ENCODE results near the gene GUCY2F.
A peak's percentile ranks its signal among the peaks of the same experiment; 100 is the strongest.

The GUCY2F gene

GRCh38 chrX:109481986-109482385 is at the start of gene GUCY2F:
GUCY2F (minus strand) TSS chrX:109482086; CDS start chrX:109475936, 6,150 bp downstream.
- H3K4me3 ChIP-seq: no peak within 1 kb of the TSS
- in situ Hi-C loops (cut with MboI; ENCODE audit: low sequenced_read_pairs): loop anchor here (25.0 kb wide), 1 partner anchor 405 kb away; no protein-coding TSS in a partner anchor
- H3K9me3 ChIP-seq: no peaks in the 10 kb centered on the region
- DNase-seq (ENCODE audit: low spot score in 2 of 2): no peak
- H3K4me1 ChIP-seq: no peaks in the 10 kb centered on the region
- H3K27me3 ChIP-seq (ENCODE audit: low read depth): peaks cover 24% of the 10 kb centered on the region
- no peaks in the 10 kb centered on the region for H3K36me3 ChIP-seq (replicated peaks)

- Histone ChIP-seq H3K4me1 (peaks cover 18% of the 10 kb centered on the region), H3K4me3 (no peak overlapping the region), H3K27me3 (ENCODE audit: low read depth) (no peaks in the 10 kb centered on the region), H3K9me3 (no peaks in the 10 kb centered on the region), H3K36me3 (replicated peaks) (no peaks in the 10 kb centered on the region)
- DNase-seq (ENCODE audit: low spot score in 2 of 2): peak; percentile 41 to 94
- in situ Hi-C loops (cut with MboI; ENCODE audit: low sequenced_read_pairs): no loop called here
Observed at GRCh38 chrX:109519001-109519400, 37.1 kb upstream of the GUCY2F start.

GRCh38 chrX:109511113-109511512 is 29.2 kb upstream of the GUCY2F start:
- Histone ChIP-seq H3K27me3 (ENCODE audit: low read depth) (peaks cover 2% of the 10 kb centered on the region; the same call in 1 of the 2 replicates), H3K4me3 (no peak overlapping the region), H3K9me3 (no peaks in the 10 kb centered on the region), H3K36me3 (replicated peaks) (no peaks in the 10 kb centered on the region), H3K4me1 (no peaks in the 10 kb centered on the region)
- in situ Hi-C loops (cut with MboI; ENCODE audit: low sequenced_read_pairs): no loop called here
- DNase-seq (ENCODE audit: low spot score in 2 of 2): no peak

GRCh38 chrX:109508915-109509314 is 27.0 kb upstream of the GUCY2F start:
- in situ Hi-C loops (cut with MboI; ENCODE audit: low sequenced_read_pairs): no loop called here
- no peak for DNase-seq (ENCODE audit: low spot score in 2 of 2)
- Histone ChIP-seq H3K36me3 (replicated peaks) (no peaks in the 10 kb centered on the region), H3K9me3 (no peaks in the 10 kb centered on the region), H3K4me3 (no peak overlapping the region), H3K27me3 (ENCODE audit: low read depth) (peaks cover 2% of the 10 kb centered on the region; the same call in 1 of the 2 replicates), H3K4me1 (no peaks in the 10 kb centered on the region)

DNA sequence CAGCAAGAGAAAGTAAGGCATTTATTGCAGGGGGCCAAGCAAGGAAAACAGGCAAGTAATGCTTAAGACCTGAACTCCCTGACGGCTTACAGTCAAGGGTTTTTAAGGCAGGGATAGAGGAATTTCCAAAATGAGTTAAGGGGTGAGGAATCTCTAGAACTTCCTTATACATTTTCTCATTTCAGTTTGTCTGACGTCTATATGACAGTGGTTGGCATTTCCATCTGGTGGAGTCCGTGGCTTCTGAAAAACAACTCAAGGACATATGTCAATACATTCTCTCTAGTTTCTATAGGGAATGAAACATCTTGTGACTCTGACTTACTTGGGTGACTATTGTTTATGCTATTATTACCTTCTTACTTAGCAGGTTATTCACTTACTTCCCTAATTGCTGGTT is 19.3 kb upstream of the GUCY2F start:
- Histone ChIP-seq H3K4me1 (no peaks in the 10 kb centered on the region), H3K27me3 (ENCODE audit: low read depth) (0 out of 2 replicates have a peak, but pooled peaks cover 3% of the 10 kb centered on the region), H3K4me3 (no peak overlapping the region), H3K36me3 (replicated peaks) (no peaks in the 10 kb centered on the region), H3K9me3 (no peaks in the 10 kb centered on the region)
- in situ Hi-C loops (cut with MboI; ENCODE audit: low sequenced_read_pairs): no loop called here
- DNase-seq (ENCODE audit: low spot score in 2 of 2): no peak

GRCh38 chrX:109498434-109498833 is 16.5 kb upstream of the GUCY2F start:
- Histone ChIP-seq H3K36me3 (replicated peaks) (no peaks in the 10 kb centered on the region), H3K27me3 (ENCODE audit: low read depth) (0 out of 2 replicates have a peak, but pooled peaks cover 3% of the 10 kb centered on the region), H3K9me3 (no peaks in the 10 kb centered on the region), H3K4me1 (no peaks in the 10 kb centered on the region), H3K4me3 (no peak overlapping the region)
- DNase-seq (ENCODE audit: low spot score in 2 of 2): no peak
- in situ Hi-C loops (cut with MboI; ENCODE audit: low sequenced_read_pairs): loop anchor here (25.0 kb wide), 1 partner anchor 389 kb away; no protein-coding TSS in a partner anchor

GRCh38 chrX:109489174-109489573 is 7.3 kb upstream of the GUCY2F start:
- peaks cover 6% of the 10 kb centered on the region; the same call in 1 of the 2 replicates for H3K27me3 ChIP-seq (ENCODE audit: low read depth)
- in situ Hi-C loops (cut with MboI; ENCODE audit: low sequenced_read_pairs): loop anchor here (5.0 to 25.0 kb wide), 2 partner anchors 143 to 398 kb away; no protein-coding TSS in a partner anchor
- no peak overlapping the region for H3K4me3 ChIP-seq
- H3K9me3 ChIP-seq: no peaks in the 10 kb centered on the region; the same call in 1 of the 2 replicates
- H3K4me1 ChIP-seq: no peaks in the 10 kb centered on the region
- H3K36me3 ChIP-seq (replicated peaks): no peaks in the 10 kb centered on the region
- DNase-seq (ENCODE audit: low spot score in 2 of 2): no peak

DNA sequence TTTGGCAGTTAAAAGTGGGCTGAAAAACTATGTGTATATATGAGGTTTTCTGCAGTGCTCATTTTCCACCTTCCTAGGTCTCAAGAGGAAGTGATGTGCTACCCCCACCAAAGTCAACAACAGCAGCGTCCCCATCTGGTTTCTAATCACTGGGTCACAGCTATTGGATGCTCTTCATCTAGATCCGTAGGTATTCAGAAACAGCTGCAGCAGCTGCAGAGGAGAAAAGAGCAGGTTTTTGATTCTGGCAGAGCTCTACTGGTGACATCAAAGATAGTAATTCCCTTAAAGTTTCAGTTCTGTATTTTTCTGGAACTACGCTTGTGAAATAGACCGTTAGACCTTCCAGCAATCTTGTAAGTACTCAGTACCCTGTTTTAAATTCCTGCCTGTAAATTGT is 5.8 kb upstream of the GUCY2F start:
- Histone ChIP-seq H3K36me3 (replicated peaks) (no peaks in the 10 kb centered on the region), H3K9me3 (no peaks in the 10 kb centered on the region; the same call in 1 of the 2 replicates), H3K4me3 (no peak overlapping the region), H3K4me1 (no peaks in the 10 kb centered on the region), H3K27me3 (ENCODE audit: low read depth) (peaks cover 11% of the 10 kb centered on the region; the same call in 1 of the 2 replicates)
- DNase-seq (ENCODE audit: low spot score in 2 of 2): no peak
- in situ Hi-C loops (cut with MboI; ENCODE audit: low sequenced_read_pairs): loop anchor here (5.0 to 25.0 kb wide), 2 partner anchors 145 to 400 kb away; no protein-coding TSS in a partner anchor

GRCh38 chrX:109485470-109486340 is 3.8 kb upstream of the GUCY2F start:
- Histone ChIP-seq H3K36me3 (replicated peaks) (no peaks in the 10 kb centered on the region), H3K9me3 (no peaks in the 10 kb centered on the region; the same call in 1 of the 2 replicates), H3K4me3 (no peak overlapping the region), H3K27me3 (ENCODE audit: low read depth) (peaks cover 19% of the 10 kb centered on the region), H3K4me1 (no peaks in the 10 kb centered on the region)
- peak; percentile 79 to 80 for DNase-seq (ENCODE audit: low spot score in 2 of 2)
- in situ Hi-C loops (cut with MboI; ENCODE audit: low sequenced_read_pairs): loop anchor here (5.0 to 25.0 kb wide), 2 partner anchors 147 to 402 kb away; no protein-coding TSS in a partner anchor

- H3K4me3 ChIP-seq: no peak overlapping the region
- peaks cover 24% of the 10 kb centered on the region for H3K27me3 ChIP-seq (ENCODE audit: low read depth)
- no peaks in the 10 kb centered on the region for H3K9me3 ChIP-seq
- no peak for DNase-seq (ENCODE audit: low spot score in 2 of 2)
- in situ Hi-C loops (cut with MboI; ENCODE audit: low sequenced_read_pairs): loop anchor here (5.0 to 25.0 kb wide), 2 partner anchors 147 to 402 kb away; no protein-coding TSS in a partner anchor
- H3K36me3 ChIP-seq (replicated peaks): no peaks in the 10 kb centered on the region
- no peaks in the 10 kb centered on the region for H3K4me1 ChIP-seq
Observed at GRCh38 chrX:109484886-109485285, 3.0 kb upstream of the GUCY2F start.

GRCh38 chrX:109475174-109475891 is 6.6 kb downstream of the GUCY2F start:
- DNase-seq (ENCODE audit: low spot score in 2 of 2): peak; percentile 78 to 81
- Histone ChIP-seq H3K36me3 (replicated peaks) (no peaks in the 10 kb centered on the region), H3K27me3 (ENCODE audit: low read depth) (peaks cover 8% of the 10 kb centered on the region), H3K9me3 (no peaks in the 10 kb centered on the region), H3K4me1 (peaks cover 13% of the 10 kb centered on the region), H3K4me3 (no peak overlapping the region; the same call in 1 of the 2 replicates)
- in situ Hi-C loops (cut with MboI; ENCODE audit: low sequenced_read_pairs): loop anchor here (25.0 kb wide), 1 partner anchor 412 kb away; no protein-coding TSS in a partner anchor

DNA sequence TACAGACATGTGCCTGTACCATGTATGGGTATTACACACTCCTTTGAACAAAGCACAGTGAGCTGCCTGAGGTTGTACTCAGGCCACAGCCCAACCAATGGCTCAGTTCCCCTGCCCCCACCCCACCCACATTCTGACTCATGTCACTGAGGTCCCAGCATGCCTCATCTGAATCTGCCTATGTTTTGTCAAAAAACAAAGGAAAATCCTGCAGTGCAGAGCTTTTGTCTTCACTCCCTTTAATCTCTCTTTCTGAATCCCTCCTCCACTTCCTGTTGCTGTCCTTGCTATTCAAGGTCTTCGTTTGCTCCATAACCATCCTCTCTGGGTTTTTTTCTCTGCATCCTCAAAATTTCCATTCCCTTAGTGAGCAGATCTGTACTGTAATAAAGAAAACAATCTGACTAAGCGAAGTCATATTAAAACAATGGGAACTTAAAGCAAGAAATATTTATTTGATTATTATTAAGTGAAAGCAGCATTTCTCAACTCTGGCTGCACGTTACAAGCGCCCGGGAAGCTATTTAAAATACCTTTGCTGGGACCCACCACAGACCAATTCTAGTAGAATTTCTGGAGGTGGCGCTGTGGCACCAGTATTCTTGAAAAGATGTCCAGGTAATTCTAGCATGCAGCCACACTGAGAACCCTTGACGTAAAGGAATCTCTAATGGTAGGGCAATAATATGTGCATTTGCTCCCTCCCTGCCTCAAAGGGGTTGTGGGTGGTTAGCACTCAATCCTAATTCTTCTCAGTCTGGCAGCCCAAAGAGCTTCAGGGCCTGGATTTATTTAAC is 8.7 kb downstream of the GUCY2F start:
- no peaks in the 10 kb centered on the region for H3K9me3 ChIP-seq
- in situ Hi-C loops (cut with MboI; ENCODE audit: low sequenced_read_pairs): no loop called here
- H3K4me3 ChIP-seq: no peak overlapping the region
- H3K36me3 ChIP-seq (replicated peaks): no peaks in the 10 kb centered on the region
- H3K27me3 ChIP-seq (ENCODE audit: low read depth): no peaks in the 10 kb centered on the region
- peak; percentile 70 to 82 for DNase-seq (ENCODE audit: low spot score in 2 of 2)
- H3K4me1 ChIP-seq: peaks cover 13% of the 10 kb centered on the region

- Histone ChIP-seq H3K27me3 (ENCODE audit: low read depth) (peaks cover 7% of the 10 kb centered on the region; the same call in 1 of the 2 replicates), H3K4me3 (no peak overlapping the region), H3K9me3 (no peaks in the 10 kb centered on the region), H3K4me1 (no peaks in the 10 kb centered on the region), H3K36me3 (replicated peaks) (no peaks in the 10 kb centered on the region)
- DNase-seq (ENCODE audit: low spot score in 2 of 2): no peak
- in situ Hi-C loops (cut with MboI; ENCODE audit: low sequenced_read_pairs): no loop called here
Observed at GRCh38 chrX:109464231-109464630, 17.7 kb downstream of the GUCY2F start.

Measured in HAP-1 (cell line).